GM10847 (cell line): Measurements from ENCODE around the gene PIGN.

ENCODE experiments used
- POLR2A ChIP-seq: IDR thresholded peaks from 2 replicates; pipeline ENCODE4 v1.6.1; 2011; ENCODE audit not compliant: insufficient read length; ENCODE audit errors: extremely low read depth

The PIGN gene

DNA sequence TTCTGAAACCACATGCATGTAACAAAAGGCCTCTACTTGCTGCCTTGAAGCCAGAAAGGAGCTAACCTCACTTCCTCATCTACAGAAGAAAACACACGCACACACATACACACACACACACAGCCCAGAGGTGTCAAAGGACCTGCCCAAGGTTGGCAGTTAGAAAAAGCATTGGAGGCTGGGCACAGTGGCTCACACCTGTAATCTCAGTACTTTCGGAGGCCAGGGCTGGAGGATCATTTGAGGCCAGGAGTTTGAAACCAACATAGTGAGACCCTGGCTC, 168.2 kb downstream of the PIGN start:
- no peak for TF ChIP-seq POLR2A

DNA sequence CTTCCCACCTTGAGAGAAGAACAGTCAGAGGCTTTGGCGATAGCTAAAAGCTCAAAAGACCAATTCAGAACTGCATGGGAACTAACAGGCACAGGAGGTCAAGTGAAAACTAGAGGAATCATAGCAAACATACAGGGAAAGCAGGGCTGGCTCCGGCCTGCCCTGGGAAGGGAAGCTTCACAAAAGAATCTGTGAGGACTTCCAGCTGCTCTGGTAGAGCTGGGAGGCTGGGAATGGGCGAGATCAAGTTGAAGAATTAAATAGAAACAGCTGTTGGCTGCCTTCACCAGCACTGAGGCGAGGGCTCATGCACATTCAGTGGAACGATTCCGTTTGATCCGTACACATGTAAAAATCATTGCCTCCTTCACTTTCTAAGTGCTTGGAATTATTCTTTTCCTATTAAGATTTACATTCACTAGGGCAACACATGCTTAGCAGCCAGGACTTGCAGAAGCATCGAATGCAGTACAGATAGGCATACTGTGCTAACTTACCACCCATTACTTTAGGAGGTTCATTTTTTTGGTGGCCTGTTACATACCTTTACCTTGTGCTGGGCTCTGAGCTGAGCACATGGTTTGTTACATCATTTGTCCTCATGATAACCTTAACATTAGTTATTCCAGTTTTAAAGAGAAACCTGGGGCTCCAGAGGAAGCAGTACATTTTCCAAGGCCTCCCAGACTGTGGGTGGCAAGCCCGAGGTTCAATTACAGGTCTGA, 168.7 kb downstream of the PIGN start:
- no peak for TF ChIP-seq POLR2A

DNA sequence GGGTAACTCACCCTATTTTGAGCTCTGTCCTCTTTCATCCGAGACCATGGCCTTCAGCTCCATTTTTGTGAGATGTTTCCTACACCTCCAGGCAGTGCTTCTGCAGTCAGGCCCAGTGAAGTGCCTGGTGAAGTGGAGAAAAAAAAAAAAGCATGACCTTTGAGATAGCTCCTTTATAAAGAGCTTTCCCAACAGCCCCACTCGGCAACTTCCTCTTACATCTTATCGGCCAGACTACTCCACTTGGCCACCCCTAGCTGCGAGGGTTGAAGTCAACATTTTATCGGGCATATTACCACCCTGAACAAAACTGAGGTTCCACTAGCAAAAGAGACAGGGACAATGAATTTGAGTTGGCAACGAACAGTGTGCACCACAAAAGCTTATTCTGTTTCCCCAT, 169.2 kb downstream of the PIGN start:
- no peak for TF ChIP-seq POLR2A

DNA sequence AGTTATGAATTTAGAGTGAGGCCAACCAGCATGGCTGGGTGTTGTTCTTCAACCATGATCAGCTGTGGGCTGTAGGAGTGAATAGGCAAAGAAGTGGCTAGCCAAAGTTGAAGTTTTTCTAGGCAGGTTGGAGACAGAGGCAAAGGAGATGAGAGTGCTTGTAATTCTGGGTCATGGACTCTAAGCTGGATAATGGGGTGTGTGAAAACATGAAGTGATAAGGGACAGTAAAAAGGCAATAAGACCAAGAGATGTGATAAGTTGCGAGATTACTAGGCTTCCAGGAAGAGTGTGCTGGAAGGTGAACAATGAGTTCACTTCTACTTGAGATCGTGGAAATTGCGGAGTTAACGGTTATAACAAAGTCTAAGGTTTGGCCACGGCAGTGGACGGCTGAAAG, 175.4 kb downstream of the PIGN start:
- no peak for TF ChIP-seq POLR2A

DNA sequence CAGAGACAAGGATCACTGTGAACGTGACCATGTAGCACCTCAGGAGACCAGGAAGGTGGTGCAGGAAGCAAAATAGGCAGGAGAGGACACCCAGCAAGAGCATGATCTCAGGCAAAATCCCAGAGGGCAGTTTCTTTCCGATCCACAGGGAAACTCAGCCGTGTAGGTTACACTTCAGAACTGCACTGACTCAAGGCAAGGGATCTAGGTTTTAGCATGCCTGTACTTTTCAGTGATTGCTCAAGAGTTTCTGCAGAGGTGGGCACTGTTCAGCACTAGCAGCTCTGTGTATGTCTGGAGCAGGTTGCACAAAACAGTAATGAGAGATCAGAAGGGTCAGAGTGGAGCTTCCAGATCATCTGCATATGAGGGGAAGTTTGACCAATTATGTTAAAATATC, 177.3 kb downstream of the PIGN start:
- TF ChIP-seq POLR2A: no peak

DNA sequence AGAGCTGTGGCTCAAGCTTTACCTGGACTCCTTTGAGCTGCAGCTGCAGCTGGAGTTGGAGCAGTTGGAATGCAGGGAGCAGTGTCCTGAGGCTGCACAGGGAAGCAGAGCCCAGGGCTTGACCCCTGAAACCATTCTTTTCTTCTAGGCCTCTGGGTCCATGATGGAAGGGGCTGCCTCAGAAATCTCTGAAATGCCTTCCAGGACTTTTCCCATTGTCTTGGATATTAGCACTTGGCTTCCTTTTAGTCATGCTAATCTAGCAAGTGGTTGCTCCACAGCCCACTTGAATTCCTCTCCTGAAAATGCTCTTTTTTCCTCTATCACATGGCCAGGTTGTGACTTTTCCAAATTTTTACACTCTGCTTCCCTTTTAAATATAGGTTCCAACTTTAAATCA, 185.5 kb downstream of the PIGN start:
- TF ChIP-seq POLR2A: no peak

DNA sequence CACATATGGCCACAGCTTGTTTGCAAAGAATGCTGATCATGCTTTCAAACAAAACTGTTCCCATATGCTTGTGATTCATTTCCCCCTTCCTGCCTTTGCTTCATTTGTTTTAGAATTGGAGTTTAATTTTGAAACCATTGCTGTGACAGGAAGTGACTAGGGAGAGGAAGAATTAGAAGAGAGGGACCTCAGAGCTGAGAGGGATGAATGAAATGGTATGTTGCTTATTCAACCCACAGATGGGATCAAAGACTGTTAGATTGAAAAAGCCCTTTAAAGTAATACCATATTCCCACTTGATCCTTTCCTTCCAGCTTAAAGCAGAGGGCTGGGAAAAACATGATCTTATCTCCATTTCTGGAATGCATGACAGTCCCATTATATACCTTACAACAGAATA, 187.9 kb downstream of the PIGN start:
- no peak for TF ChIP-seq POLR2A

DNA sequence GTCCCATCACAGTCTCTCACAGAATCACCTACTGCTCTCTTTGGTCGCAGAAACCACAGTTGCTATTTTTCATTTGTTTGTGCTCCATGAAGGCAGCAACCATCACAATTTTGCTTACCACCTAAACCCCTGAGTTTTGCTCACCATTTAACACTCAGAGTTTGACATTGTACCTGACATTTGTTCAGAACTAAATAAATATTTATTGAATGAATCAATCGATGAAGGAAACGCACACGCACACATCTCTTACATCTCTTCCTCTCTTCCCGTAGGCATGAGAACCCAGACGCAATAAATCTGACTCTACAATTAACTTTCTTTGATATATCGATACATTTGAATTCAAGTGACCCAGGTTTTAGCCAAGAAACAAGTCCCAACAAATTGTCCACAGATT, 188.5 kb downstream of the PIGN start:
- TF ChIP-seq POLR2A: no peak

DNA sequence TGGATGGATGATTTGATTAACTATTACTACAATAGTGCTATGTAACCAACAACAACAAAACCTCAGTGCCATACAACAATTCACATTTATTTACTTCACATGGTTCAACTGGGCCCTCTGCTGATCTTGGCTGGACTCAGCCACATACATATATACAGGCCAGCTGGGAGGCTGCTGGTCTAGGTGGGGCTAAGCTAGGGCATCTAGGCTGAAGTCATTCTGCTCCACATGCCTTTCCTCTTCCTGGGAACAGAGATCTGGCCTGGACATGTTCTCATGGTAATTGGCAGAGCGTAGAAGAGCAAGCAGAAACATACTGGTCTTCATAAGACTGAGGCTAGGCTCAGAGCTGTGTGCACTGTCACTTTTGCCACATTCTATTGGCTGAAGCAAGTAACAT, 191.2 kb downstream of the PIGN start:
- TF ChIP-seq POLR2A: no peak

DNA sequence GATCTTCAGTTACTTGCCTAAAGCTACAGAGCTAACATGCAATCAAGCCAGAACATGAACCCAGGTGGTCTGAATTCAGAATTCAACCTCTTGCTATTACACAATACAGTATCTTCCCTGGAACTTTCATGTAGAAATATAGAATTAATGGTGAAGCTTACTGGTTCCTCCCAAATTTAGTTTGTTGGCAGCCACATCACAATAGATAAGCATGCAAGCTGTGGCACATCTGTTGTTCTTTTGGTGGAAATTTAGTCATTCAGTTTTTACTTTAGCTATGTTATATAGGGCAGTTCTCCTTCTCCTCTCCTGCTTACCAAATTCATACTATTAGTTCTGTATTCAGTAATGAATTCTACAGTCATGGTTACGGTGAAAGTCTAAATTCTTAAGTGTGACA, 193.0 kb downstream of the PIGN start:
- TF ChIP-seq POLR2A: no peak

DNA sequence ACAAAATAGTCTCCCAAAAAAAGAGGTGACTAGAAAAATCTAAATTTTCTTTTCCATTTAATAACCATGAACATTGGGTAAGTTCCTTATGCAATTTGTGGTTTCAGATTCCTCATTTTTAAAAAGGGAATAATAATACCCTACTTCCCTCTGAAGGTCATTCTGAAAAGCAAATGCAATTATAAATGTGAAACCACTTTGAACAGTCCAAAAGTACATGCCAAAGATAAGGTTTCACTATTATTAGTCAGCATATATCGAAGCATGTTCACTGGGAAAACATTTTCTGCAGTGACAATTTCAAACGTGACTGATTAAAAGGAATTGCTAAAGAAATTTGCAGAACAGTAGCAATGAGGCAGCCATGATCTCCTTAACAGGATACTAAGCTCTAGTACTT, 193.9 kb downstream of the PIGN start:
- no peak for TF ChIP-seq POLR2A

DNA sequence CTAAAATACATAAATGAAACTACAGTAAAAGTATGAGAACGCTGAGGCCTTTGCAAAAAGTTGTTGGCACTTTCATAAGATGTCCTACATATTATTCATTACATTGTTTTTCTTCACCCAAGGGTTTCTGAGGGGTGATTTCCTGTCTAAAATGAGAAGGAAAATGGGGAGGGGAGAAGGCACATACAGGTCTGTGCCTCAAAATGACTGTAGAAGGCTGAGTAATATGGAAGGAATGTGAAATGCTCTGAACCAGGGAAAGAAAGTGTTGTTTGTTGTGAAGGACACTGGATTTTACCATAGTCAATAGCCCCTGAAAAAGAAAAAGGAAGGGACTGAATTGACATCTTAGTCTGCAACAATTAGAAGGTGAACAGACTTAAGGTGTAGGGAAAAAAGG, 194.6 kb downstream of the PIGN start:
- TF ChIP-seq POLR2A: no peak

DNA sequence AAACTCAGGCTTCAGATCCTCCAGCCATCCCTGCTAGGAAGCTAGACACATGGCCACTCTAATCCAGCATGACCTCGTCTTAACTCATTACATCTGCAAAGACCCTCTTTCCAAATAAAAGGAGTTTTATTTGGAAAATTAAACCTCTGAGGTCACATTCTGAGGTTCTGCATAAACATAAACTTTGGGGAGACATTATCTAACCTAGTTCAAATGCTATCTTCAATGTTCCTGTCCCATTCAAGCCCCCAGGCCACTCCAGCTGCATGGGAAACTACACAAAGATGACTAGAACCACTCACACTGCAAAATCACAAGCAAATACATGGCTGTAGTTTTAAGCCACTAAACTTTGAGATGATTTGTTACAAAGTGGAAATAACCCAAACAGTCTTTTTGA, 195.0 kb downstream of the PIGN start:
- TF ChIP-seq POLR2A: no peak

DNA sequence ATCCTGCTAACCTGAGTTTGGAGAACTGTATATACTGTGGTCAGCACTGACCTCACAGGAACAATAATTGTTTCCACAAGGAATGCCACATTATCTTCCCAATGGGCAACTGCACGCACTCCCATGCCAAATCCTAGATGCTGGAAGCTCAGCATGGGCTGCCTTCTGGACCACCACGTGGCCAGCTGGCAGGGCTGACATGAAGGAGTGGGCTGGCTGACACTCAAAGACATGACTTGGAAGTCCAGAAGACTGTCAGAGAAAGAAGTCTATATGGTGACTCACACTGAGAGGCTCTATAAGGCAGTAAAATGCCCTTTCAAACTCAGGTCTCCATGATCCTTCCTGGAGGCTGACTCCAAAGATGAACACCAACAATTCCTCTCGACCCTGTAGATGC, 195.7 kb downstream of the PIGN start:
- no peak for TF ChIP-seq POLR2A
